Skeletal muscle tissue (tissue), 4 donors: Measurements from ENCODE around the gene FGF3. TPM values are rescaled to one million over a fixed set of nuclear protein-coding genes. Genes with fewer than 3 reads are reported as not detected.

Source experiments
- H3K27ac ChIP-seq: one replicate; pipeline ENCODE4 v1.7.0; 2013; ENCODE audit warnings: mild to moderate bottlenecking, low read depth, low read length, inconsistent platforms
- H3K27me3 ChIP-seq, 3 donors: one replicate each; pipeline ENCODE4 v1.7.0; 2013; ENCODE audit warnings: low read length in 3 of 3; ENCODE audit not compliant: control insufficient read depth in 3 of 3, insufficient read depth in 3 of 3
- H3K36me3 ChIP-seq, 3 donors: one replicate each; pipeline ENCODE4 v1.7.0; 2013; ENCODE audit warnings: low read length in 3 of 3; ENCODE audit not compliant: control insufficient read depth in 3 of 3, insufficient read depth in 3 of 3
- H3K4me1 ChIP-seq, 3 donors: one replicate each; pipeline ENCODE4 v1.7.0; 2013; ENCODE audit warnings: low read length in 3 of 3, mild to moderate bottlenecking in 3 of 3; ENCODE audit not compliant: control insufficient read depth in 3 of 3, insufficient read depth in 3 of 3
- H3K4me3 ChIP-seq, 3 donors: one replicate each; pipeline ENCODE4 v1.7.0; 2013; ENCODE audit warnings: low read length in 3 of 3
- H3K9ac ChIP-seq, 3 donors: one replicate each; pipeline ENCODE4 v1.7.0; 2013; ENCODE audit warnings: low read length in 3 of 3, mild to moderate bottlenecking in 3 of 3, moderate library complexity in 2 of 3, low read depth in 1 of 3
- H3K9me3 ChIP-seq, 3 donors: one replicate each; pipeline ENCODE4 v1.7.0; 2013; ENCODE audit warnings: low read length in 3 of 3; ENCODE audit not compliant: control insufficient read depth in 3 of 3
- total RNA-seq: library from RNA; depleted of rRNA; stranded (reverse); fragments of >200 nt; gene quantifications from one replicate; pipeline ENCODE4 v1.2.3, GENCODE V29; 2014
- donor health status: Osteomylitis.

FGF3 gene
- total RNA-seq, 1 donor from 2014 or later, result not detected

DNA sequence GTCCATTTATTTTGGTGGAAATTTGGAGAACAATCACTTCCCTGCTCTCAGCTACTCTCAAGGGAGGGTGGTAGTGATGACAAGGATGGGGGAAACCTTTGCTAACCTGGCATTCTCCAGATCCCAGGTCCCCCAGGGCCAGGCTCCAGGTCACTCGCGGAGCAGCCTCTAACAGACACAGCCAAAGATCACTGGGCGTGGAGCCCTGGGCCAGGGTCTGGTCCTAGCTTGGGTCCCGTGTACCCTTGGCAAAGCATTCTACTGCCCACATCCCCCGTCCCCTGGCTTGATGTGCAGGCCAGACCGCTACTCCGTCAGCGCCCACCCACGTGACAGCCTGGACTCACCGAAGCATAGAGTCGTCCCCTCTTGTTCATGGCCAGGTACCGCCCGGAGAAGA is 3.2 kb downstream of the FGF3 start:
- Histone ChIP-seq H3K4me1 (peaks cover 0 to 2% (median 2%) of the 10 kb centered on the region in 3 donors), H3K27ac (no peak overlapping the region), H3K27me3 (peaks cover 60 to 71% (median 69%) of the 10 kb centered on the region in 3 donors), H3K9ac (no peak overlapping the region), H3K9me3 (no peaks in the 10 kb centered on the region), H3K4me3 (no peak overlapping the region), H3K36me3 (no peaks in the 10 kb centered on the region)

DNA sequence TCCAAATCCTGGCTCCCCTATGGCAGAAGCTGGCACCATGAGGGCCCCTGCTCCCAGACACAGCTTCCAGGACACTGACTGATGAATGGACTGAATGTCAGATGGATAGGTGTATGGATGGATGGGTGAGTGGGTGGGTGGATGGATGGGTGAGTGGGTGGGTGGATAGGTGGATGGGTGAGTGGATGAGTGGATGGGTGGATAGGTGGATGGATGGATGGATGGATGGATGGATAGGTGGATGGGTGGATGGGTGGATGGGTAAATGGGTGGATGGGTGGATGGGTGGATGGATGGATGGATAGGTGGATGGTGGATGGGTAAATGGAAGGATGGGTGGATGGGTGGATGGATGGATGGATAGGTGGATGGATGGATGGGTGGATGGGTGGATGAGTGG is 4.3 kb downstream of the FGF3 start:
- H3K4me3 ChIP-seq, result no peak overlapping the region
- H3K4me1 ChIP-seq, result peaks cover 0 to 2% (median 2%) of the 10 kb centered on the region in 3 donors
- no peaks in the 10 kb centered on the region for H3K36me3 ChIP-seq
- H3K9ac ChIP-seq, result no peak overlapping the region
- no peak overlapping the region for H3K27ac ChIP-seq
- H3K9me3 ChIP-seq, result no peaks in the 10 kb centered on the region
- peaks cover 49 to 63% (median 60%) of the 10 kb centered on the region in 3 donors for H3K27me3 ChIP-seq

DNA sequence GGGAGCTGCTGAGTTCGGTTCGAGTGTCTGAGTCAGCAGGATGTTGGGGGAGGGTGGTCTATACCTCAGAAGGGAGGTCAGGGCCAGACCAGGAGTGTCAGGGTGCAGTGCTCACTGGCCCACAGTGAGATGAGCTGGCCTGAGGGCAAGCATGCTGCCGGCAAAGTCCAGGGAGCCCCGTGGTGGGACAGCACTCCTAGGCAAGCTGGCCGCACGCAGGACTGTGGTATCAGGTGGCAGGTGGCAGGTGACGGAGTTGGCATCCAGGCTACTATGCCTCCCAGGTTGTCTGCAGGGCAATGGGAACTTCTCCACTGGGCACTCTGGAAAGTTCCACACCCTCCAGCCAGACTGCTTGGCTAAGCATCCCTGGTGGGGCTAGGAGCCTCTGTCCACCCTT is 4.8 kb downstream of the FGF3 start:
- H3K4me3 ChIP-seq, result no peak overlapping the region
- H3K9ac ChIP-seq, result no peak overlapping the region
- H3K27me3 ChIP-seq, result peaks cover 47 to 58% (median 55%) of the 10 kb centered on the region in 3 donors
- H3K27ac ChIP-seq, result no peak overlapping the region
- no peaks in the 10 kb centered on the region for H3K36me3 ChIP-seq
- no peaks in the 10 kb centered on the region for H3K9me3 ChIP-seq
- peaks cover 0 to 2% (median 2%) of the 10 kb centered on the region in 3 donors for H3K4me1 ChIP-seq

DNA sequence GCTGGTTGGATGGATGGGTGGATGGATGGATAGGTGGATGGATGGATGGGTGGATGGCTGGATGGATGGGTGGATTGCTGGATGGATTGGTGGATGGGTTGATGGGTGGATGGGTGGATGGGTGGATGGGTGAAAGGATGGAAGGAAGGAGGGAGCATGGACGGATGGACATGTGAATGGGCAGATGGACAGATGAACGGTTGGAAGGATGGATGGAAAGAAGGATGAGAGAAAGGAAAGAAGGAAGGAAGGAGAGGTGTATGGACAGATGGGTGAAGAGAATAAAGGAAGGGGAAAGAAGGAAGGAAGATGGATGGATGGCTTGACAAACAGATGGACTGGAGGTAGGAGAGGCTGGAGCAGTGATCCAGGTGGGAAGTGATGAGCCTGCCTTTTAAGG is 5.4 kb downstream of the FGF3 start:
- H3K9ac ChIP-seq, result no peak overlapping the region
- peaks cover 0 to 2% (median 2%) of the 10 kb centered on the region in 3 donors for H3K4me1 ChIP-seq
- H3K36me3 ChIP-seq, result no peaks in the 10 kb centered on the region
- no peak overlapping the region for H3K27ac ChIP-seq
- H3K27me3 ChIP-seq, result peaks cover 51 to 61% (median 60%) of the 10 kb centered on the region in 3 donors
- H3K9me3 ChIP-seq, result no peaks in the 10 kb centered on the region
- no peak overlapping the region for H3K4me3 ChIP-seq

DNA sequence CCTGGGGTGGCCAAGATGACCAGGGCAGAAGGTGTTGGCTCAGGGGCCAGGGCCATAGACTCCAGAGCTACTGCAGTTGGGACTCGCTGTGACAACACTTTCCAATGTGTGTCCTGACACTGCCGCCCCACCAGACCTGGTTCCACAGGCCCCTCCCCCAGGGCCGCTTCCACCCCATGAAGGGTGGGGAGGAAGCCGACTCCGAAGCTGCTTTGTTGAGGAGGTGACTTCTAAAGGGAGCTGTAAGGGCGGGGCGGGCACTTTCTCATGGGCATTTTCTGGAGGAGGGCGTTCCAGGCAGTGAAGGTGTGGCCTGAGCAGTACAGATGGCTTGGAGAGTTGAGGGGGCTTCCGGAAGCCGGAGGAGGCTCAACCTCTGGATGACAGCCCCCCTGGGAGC is 6.3 kb downstream of the FGF3 start:
- Histone ChIP-seq H3K9ac (no peak overlapping the region), H3K27me3 (peaks cover 60 to 64% (median 63%) of the 10 kb centered on the region in 3 donors), H3K9me3 (no peaks in the 10 kb centered on the region), H3K27ac (no peak overlapping the region), H3K36me3 (no peaks in the 10 kb centered on the region), H3K4me1 (peaks cover 0 to 2% (median 2%) of the 10 kb centered on the region in 3 donors), H3K4me3 (no peak overlapping the region)

DNA sequence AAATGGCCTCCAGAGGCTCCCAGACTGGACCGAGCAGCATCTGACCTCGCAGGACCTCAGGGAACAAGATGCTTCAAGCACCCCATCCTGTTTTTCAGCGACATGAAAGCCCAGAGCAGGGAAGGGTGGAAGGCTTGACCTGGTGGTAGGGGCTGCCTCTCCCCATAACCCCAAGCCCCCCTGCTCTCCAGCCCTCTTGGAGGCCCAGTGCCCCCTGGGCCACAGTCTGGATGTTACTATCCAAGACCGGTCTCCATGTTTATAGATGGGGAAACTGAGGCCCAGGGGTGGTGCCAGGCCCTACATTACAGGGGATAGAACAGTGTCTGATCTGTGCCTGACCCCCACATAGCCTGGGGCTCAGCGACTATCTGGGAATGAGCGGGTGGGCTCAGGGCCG is 7.0 kb downstream of the FGF3 start:
- Histone ChIP-seq H3K27ac (no peak overlapping the region), H3K36me3 (no peaks in the 10 kb centered on the region), H3K4me1 (no peaks in the 10 kb centered on the region), H3K9ac (no peak overlapping the region), H3K4me3 (no peak overlapping the region), H3K9me3 (no peaks in the 10 kb centered on the region), H3K27me3 (peaks cover 57 to 61% (median 58%) of the 10 kb centered on the region in 3 donors)

DNA sequence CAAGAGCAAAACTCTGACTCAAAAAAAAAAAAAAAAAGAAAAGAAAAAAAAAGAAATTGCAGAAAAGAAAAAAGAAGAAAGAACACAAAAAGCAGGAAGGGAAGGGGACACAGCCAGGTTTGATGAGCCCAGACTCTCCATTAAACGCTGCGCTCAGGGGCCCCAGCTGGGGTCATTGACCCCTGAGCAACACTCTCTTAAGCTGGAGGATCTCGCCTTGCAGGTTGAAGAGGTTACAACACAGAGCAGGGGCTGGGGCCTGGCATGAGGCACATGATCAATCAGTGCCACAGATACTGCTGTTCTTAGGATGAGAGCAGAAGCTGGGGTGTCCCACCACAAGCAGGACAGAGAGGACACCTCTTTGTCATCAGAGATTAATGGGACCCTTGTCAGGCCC is 7.8 kb downstream of the FGF3 start:
- Histone ChIP-seq H3K27ac (no peak overlapping the region), H3K27me3 (peaks cover 51 to 54% (median 51%) of the 10 kb centered on the region in 3 donors), H3K9ac (no peak overlapping the region), H3K36me3 (no peaks in the 10 kb centered on the region), H3K4me1 (no peaks in the 10 kb centered on the region), H3K9me3 (no peaks in the 10 kb centered on the region), H3K4me3 (no peak overlapping the region)

DNA sequence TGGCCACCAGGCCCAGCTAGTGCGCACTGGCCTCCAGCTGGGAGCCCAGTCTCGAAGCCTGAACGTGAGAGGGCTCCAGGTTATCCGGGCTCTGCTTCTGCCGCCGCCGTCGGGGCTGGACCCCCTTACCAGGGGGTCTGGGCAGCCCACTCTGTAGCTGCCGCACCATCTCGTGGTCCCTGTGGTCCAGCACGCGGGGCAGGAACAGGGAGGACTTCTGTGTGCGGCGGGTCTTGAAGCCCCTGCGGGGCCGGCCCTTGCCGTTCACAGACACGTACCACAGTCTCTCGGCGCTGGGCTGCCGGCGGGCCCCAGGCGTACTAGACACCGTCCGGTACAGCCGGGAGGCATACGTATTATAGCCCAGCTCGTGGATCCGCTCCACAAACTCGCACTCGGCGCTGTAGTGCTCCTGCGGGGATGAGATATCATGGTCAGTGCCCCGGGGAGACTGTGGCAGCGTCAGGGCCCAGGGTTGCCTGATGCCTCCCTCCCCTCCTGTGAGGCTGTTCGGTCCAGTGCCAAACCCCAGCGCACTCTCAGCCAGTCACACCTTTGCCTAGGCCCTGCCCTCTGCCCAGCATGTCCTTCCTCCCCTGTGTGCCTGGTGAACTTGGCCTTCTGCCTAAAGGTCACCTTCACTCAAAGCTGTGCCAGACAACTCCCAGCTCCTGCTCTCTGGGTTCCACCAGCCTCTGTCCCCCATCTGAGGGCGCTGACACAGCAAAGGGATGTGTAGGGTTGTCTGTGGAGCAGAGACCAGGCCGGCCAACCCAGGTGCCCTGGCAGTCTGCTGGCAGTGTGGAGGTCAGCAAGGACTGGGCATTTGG is 8.7 kb downstream of the FGF3 start:
- Histone ChIP-seq H3K36me3 (no peaks in the 10 kb centered on the region), H3K27me3 (peaks cover 41 to 44% (median 42%) of the 10 kb centered on the region in 3 donors)

DNA sequence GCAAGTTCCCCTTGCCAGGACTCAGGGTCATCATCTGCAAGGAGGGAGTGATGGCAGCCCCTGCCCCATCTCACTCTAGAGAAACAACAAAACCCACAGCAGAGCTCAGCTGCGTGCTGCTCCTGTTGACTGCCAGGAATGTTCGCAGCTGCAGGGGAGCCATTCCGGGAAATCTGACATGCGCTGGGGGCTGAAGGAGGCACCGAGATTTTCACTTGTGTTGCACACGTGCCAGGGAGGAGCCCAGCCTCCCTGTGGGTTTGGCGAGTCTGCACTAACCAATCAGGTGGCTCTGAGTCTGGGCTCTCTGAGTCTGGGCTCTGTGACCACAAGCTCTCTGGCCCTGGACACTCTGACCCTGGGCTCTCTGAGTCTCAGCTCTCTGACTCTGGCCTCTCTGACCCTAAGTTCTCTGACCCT is 10.5 kb downstream of the FGF3 start:
- no peak overlapping the region for H3K9ac ChIP-seq
- H3K27me3 ChIP-seq, result peaks cover 26 to 31% (median 27%) of the 10 kb centered on the region in 3 donors
- no peak overlapping the region for H3K27ac ChIP-seq
- H3K9me3 ChIP-seq, result no peaks in the 10 kb centered on the region
- H3K4me3 ChIP-seq, result no peak overlapping the region
- no peaks in the 10 kb centered on the region for H3K36me3 ChIP-seq
- peaks cover 0 to 2% (median 0%) of the 10 kb centered on the region in 3 donors for H3K4me1 ChIP-seq

More for the DNA sequence above, 8.7 kb downstream of the FGF3 start:
- H3K4me1 ChIP-seq, result no peaks in the 10 kb centered on the region
- H3K9ac ChIP-seq, result no peak overlapping the region
- H3K4me3 ChIP-seq, result no peak overlapping the region
- no peak overlapping the region for H3K27ac ChIP-seq
- no peaks in the 10 kb centered on the region for H3K9me3 ChIP-seq

DNA sequence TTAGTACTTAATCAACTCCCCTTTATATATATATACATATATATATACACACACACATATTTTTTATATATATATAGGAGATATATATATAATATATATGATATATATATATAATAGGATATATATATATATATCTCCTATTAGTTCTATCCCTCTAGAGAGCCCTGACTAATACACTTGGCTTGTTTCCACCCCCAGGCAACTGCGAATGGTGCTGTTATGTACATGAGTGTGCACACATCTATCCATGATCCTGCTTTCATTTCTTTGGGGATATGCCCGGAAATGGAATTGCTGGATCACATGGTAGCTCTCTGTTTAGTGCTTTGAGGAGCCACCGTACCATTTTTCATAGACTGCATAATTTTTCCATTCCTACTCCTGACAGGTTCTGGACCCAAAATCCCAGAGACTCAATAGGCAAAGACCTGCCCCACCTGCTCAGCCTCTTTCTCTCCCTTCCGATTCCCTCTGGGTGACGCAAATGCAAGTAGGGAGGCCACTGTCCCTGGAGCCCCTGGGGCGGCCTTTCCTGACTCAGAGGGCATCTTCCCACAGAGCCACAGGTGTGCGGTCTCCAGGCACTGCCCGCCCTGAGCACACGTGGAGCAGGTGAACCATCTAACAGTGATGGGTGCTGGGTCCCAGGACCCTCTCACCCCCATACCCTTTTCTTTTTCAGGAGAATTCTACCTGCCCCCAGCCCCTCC is 12.0 kb downstream of the FGF3 start:
- Histone ChIP-seq H3K9ac (no peak overlapping the region), H3K27me3 (peaks cover 16 to 30% (median 24%) of the 10 kb centered on the region in 3 donors), H3K4me1 (peaks cover 0 to 2% (median 0%) of the 10 kb centered on the region in 3 donors), H3K9me3 (no peaks in the 10 kb centered on the region), H3K4me3 (no peak overlapping the region), H3K36me3 (no peaks in the 10 kb centered on the region), H3K27ac (no peak overlapping the region)
